OCI-LY1 (cell line): ENCODE results near the gene KIF4A.

ENCODE experiments used
- H2AFZ ChIP-seq: fragments of 200-600 bp; sonication (generic), shearing (Covaris generic); 2 replicates; pipeline ENCODE4 v1.6.0; 2014; ENCODE audit warnings: antibody characterized with exemption, mild to moderate bottlenecking, low read length
- H3F3A ChIP-seq: fragments of 200-600 bp; sonication (generic), shearing (Covaris generic); 2 replicates; pipeline ENCODE4 v1.6.0; 2014; ENCODE audit warnings: mild to moderate bottlenecking, antibody characterized with exemption, low read length, moderate library complexity; ENCODE audit not compliant: insufficient read depth
- H3K27ac ChIP-seq: fragments of 200-600 bp; sonication (generic); 2 replicates; pipeline ENCODE4 v1.5.1; 2014; ENCODE audit warnings: low read length, mixed run types, mild to moderate bottlenecking, low read depth; ENCODE audit not compliant: poor library complexity, severe bottlenecking
- H3K27me3 ChIP-seq: fragments of 200-600 bp; sonication (generic); 2 replicates; pipeline ENCODE4 v1.6.0; 2014; ENCODE audit warnings: antibody characterized with exemption, mild to moderate bottlenecking, low read length, moderate library complexity; ENCODE audit not compliant: insufficient read depth
- H3K36me3 ChIP-seq: fragments of 200-600 bp; sonication (generic); 2 replicates; pipeline ENCODE4 v1.6.1; 2014; ENCODE audit warnings: mild to moderate bottlenecking, antibody characterized with exemption, low read length, moderate library complexity, mixed read lengths; ENCODE audit not compliant: insufficient read depth
- H3K4me1 ChIP-seq: fragments of 200-600 bp; sonication (generic); 2 replicates; pipeline ENCODE4 v1.5.1; 2014; ENCODE audit warnings: mild to moderate bottlenecking, low read length, moderate library complexity; ENCODE audit not compliant: insufficient read depth, severe bottlenecking
- H3K4me2 ChIP-seq: fragments of 200-600 bp; sonication (generic), shearing (Covaris generic); 2 replicates; pipeline ENCODE4 v1.6.1; 2014; ENCODE audit warnings: low read length
- H3K4me3 ChIP-seq: fragments of 200-600 bp; sonication (generic); 2 replicates; pipeline ENCODE4 v1.5.1; 2014; ENCODE audit warnings: low read length, low read depth, mild to moderate bottlenecking, mixed read lengths; ENCODE audit not compliant: poor library complexity, severe bottlenecking
- H3K79me2 ChIP-seq: fragments of 200-600 bp; shearing (Covaris generic); 2 replicates; pipeline ENCODE4 v1.6.1; 2016; ENCODE audit warnings: mixed run types, low read length, mixed read lengths; ENCODE audit not compliant: insufficient read depth
- H3K9ac ChIP-seq: fragments of 200-600 bp; sonication (generic), shearing (Covaris generic); 2 replicates; pipeline ENCODE4 v1.6.1; 2014; ENCODE audit warnings: mild to moderate bottlenecking, low read length, mixed read lengths
- H3K9me2 ChIP-seq: fragments of 200-600 bp; sonication (generic), shearing (Covaris generic); 2 replicates; pipeline ENCODE4 v1.6.1; 2014; ENCODE audit warnings: low read depth, mild to moderate bottlenecking, low read length, mixed read lengths
- H3K9me3 ChIP-seq: fragments of 200-600 bp; shearing (Covaris generic); 2 replicates; pipeline ENCODE4 v1.6.1; 2014; ENCODE audit warnings: low read length, mixed read lengths
- H4K20me1 ChIP-seq: fragments of 200-600 bp; sonication (generic), shearing (Covaris generic); 2 replicates; pipeline ENCODE4 v1.6.0; 2016; ENCODE audit warnings: mild to moderate bottlenecking, low read length; ENCODE audit not compliant: insufficient read depth
- CTCF ChIP-seq: fragments of 200-600 bp; sonication (generic), shearing (Covaris generic); IDR thresholded peaks from 2 replicates; pipeline ENCODE4 v1.5.1; 2017; ENCODE audit warnings: mild to moderate bottlenecking, antibody characterized with exemption, low read length, moderate library complexity, mixed read lengths
- EZH2 ChIP-seq: fragments of 200-600 bp; sonication (generic), shearing (Covaris generic); IDR thresholded peaks from 2 replicates; pipeline ENCODE4 v1.8.0; 2017; ENCODE audit warnings: borderline replicate concordance, mixed run types, mild to moderate bottlenecking, antibody characterized with exemption, low read length, moderate library complexity, mixed read lengths

Gene KIF4A

DNA sequence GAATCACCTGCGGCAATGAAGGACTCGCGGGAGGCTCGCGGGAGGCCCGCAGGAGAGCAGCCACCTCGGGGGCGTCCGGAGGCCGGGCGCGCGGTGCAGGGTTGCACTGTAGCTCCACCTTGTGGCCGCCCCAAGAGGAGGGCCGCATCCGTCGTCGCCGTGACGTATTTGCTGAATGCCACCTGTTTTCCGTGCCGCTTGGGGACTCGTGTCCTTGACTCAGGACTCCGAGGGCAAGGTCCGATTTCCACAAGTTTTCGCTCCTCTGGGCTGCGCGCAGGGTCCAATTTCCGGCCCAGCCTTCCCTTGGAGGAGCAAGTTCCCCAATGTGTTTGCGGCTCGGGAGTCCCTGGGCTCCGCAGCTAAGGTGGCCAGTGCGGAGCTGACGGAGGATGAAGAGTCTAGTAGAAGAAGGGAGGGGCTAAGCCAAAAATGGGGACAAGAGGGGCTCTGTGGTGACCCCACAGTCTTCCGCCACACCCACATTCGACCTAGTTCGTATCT, 144.0 kb downstream of the KIF4A start:
- Histone ChIP-seq H3F3A (no peaks in the 10 kb centered on the region), H3K4me2 (peak overlapping the region; percentile 99), H3K4me3 (peak overlapping the region; percentile 87), H4K20me1 (no peaks in the 10 kb centered on the region), H3K9me3 (no peaks in the 10 kb centered on the region), H3K4me1 (peaks cover 11% of the 10 kb centered on the region), H3K27me3 (no peaks in the 10 kb centered on the region), H3K79me2 (no peaks in the 10 kb centered on the region), H3K9me2 (no peaks in the 10 kb centered on the region), H3K27ac (no peak overlapping the region), H2AFZ (peak overlapping the region; percentile 98), H3K9ac (peak overlapping the region; percentile 91), H3K36me3 (no peaks in the 10 kb centered on the region)
- TF ChIP-seq EZH2 (no peak), CTCF (peak; percentile 54)

DNA sequence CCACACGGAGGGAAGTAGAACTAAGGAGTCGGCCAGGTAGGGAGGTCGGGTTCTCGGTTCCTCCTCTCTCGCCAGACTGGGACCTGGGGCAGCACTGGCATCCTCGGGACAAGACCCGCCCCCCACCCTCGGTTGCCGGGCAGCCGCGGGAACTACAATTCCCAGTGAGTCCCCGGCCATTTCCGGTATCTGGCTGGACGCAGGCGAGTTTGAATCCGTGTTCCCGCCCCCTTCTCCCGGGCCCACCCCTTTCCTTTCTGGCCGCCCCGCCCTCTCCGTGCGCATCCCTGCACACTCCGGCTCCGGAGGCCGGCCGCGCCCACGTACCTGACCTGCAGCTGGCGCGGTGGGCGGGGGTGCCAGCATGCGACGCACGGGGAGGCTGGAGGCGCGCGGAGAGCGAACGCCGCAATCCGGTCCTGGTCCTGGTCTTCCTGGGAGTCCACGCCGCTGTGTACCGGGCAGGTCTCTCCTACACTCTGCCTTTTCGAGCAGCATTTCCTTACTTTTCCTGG, 144.5 kb downstream of the KIF4A start:
- Histone ChIP-seq H3K9ac (peak overlapping the region; percentile 91), H3K27ac (no peak overlapping the region), H3K36me3 (no peaks in the 10 kb centered on the region), H3K4me2 (peak overlapping the region; percentile 99), H3F3A (no peaks in the 10 kb centered on the region), H3K79me2 (no peaks in the 10 kb centered on the region), H3K27me3 (no peaks in the 10 kb centered on the region), H2AFZ (peak overlapping the region; percentile 70; the same call in 1 of the 2 replicates), H4K20me1 (no peaks in the 10 kb centered on the region), H3K4me1 (peaks cover 11% of the 10 kb centered on the region), H3K4me3 (peak overlapping the region; percentile 87), H3K9me2 (no peaks in the 10 kb centered on the region), H3K9me3 (no peaks in the 10 kb centered on the region)
- TF ChIP-seq EZH2: no peak
- TF ChIP-seq CTCF: no peak

- H3K9ac ChIP-seq: no peak overlapping the region
- TF ChIP-seq EZH2 (no peak), CTCF (no peak)
- no peaks in the 10 kb centered on the region for H3K36me3 ChIP-seq
- no peak overlapping the region for H2AFZ ChIP-seq
- no peaks in the 10 kb centered on the region for H3K9me2 ChIP-seq
- H4K20me1 ChIP-seq: no peaks in the 10 kb centered on the region
- no peaks in the 10 kb centered on the region for H3K79me2 ChIP-seq
- no peaks in the 10 kb centered on the region for H3K9me3 ChIP-seq
- H3K4me2 ChIP-seq: peak overlapping the region; percentile 99
- H3K4me3 ChIP-seq: peak overlapping the region; percentile 87
- peaks cover 11% of the 10 kb centered on the region for H3K4me1 ChIP-seq
- H3K27me3 ChIP-seq: no peaks in the 10 kb centered on the region
- no peaks in the 10 kb centered on the region for H3F3A ChIP-seq
- no peak overlapping the region for H3K27ac ChIP-seq
Observed at GRCh38 chrX:70434914-70435586, 145.1 kb downstream of the KIF4A start.
